Limb (tissue), 2 donors: ENCODE data around the gene FLOT2.
A peak's percentile ranks its signal among the peaks of the same experiment; 100 is the strongest.
"Not testable (repeated sequence)": the region's sequence is repeated elsewhere in the genome, so short reads cannot be mapped to it uniquely, and the experiment has no call there.

ENCODE experiments used
- DNase-seq, 2 donors: peaks; one replicate each; pipeline ENCODE4 v3.0.0-alpha.2; 2016; ENCODE audit errors: extremely low spot score in 2 of 2

The FLOT2 gene

GRCh38 chr17:28916302-28916934, 18.9 kb upstream of the FLOT2 start:
- peak in 1 of 2 donors; percentile 12 for DNase-seq

GRCh38 chr17:28912938-28913333, 15.4 kb upstream of the FLOT2 start:
- no peak for DNase-seq

GRCh38 chr17:28912281-28912937, 14.9 kb upstream of the FLOT2 start:
- no peak for DNase-seq

- DNase-seq: no peak
Measured at GRCh38 chr17:28911411-28912045, 14.0 kb upstream of the FLOT2 start.

GRCh38 chr17:28910534-28910933, 13.0 kb upstream of the FLOT2 start:
- no peak for DNase-seq

GRCh38 chr17:28908640-28909167, 11.2 kb upstream of the FLOT2 start:
- no peak for DNase-seq

- DNase-seq: peak in 1 of 2 donors; percentile 10
Measured at GRCh38 chr17:28907709-28908475, 10.4 kb upstream of the FLOT2 start.

GRCh38 chr17:28906706-28907438, 9.3 kb upstream of the FLOT2 start:
- no peak for DNase-seq

- no peak for DNase-seq
Measured at GRCh38 chr17:28906276-28906675, 8.7 kb upstream of the FLOT2 start.

- DNase-seq: no peak
Measured at GRCh38 chr17:28904800-28905199, 7.3 kb upstream of the FLOT2 start.

GRCh38 chr17:28903546-28903841, 6.0 kb upstream of the FLOT2 start:
- not testable (repeated sequence) for DNase-seq

- peak; percentile 89 to 96 for DNase-seq
Measured at GRCh38 chr17:28902819-28903545, 5.4 kb upstream of the FLOT2 start, which contains the start of gene DHRS13. Gene DHRS13 (minus strand): TSS chr17:28903079. CDS start chr17:28902944, 135 bp downstream.

GRCh38 chr17:28901866-28902818, 4.6 kb upstream of the FLOT2 start:
- DNase-seq: peak; percentile 15 to 75

GRCh38 chr17:28900986-28901726, 3.6 kb upstream of the FLOT2 start:
- no peak for DNase-seq

GRCh38 chr17:28899212-28899815, 1.8 kb upstream of the FLOT2 start:
- DNase-seq: no peak

- DNase-seq: no peak
Measured at GRCh38 chr17:28898527-28898955, 1.0 kb upstream of the FLOT2 start.

GRCh38 chr17:28897769-28898526, 415 bp upstream of the FLOT2 start:
- no peak for DNase-seq
